Inflammatory macrophage (primary cell): ENCODE results near the gene DHRS7B.
"Not testable (repeated sequence)": the region's sequence is repeated elsewhere in the genome, so short reads cannot be mapped to it uniquely, and the experiment has no call there.

ENCODE experiments used
- DNase-seq, 2 donors: peaks; one replicate each; pipeline ENCODE4 v3.0.0-alpha.2; 2020 to 2022

DHRS7B gene

GRCh38 chr17:21177854-21178600 lies 51.3 kb downstream of the DHRS7B start:
- no peak for DNase-seq

- DNase-seq = no peak
These were observed 56.7 kb downstream of the DHRS7B start for GRCh38 chr17:21183468-21183867.

- DNase-seq = no peak
These were observed 57.8 kb downstream of the DHRS7B start for GRCh38 chr17:21184570-21184969.

- DNase-seq = no peak
These were observed 58.3 kb downstream of the DHRS7B start for GRCh38 chr17:21185061-21185460.

GRCh38 chr17:21186399-21187187 lies 59.8 kb downstream of the DHRS7B start:
- DNase-seq = peak; percentile 69 to 73

- no peak for DNase-seq
These were observed 62.6 kb downstream of the DHRS7B start for GRCh38 chr17:21189361-21189760.

- no peak for DNase-seq
These were observed 63.3 kb downstream of the DHRS7B start for GRCh38 chr17:21190078-21190477.

GRCh38 chr17:21191698-21192097 lies 64.9 kb downstream of the DHRS7B start:
- no peak for DNase-seq

- DNase-seq = not testable (repeated sequence)
These were observed 65.7 kb downstream of the DHRS7B start for GRCh38 chr17:21192414-21192813.

GRCh38 chr17:21193031-21193430 lies 66.3 kb downstream of the DHRS7B start:
- no peak for DNase-seq

GRCh38 chr17:21194226-21194625 lies 67.5 kb downstream of the DHRS7B start:
- no peak for DNase-seq

GRCh38 chr17:21194703-21195102 lies 67.9 kb downstream of the DHRS7B start:
- DNase-seq = no peak

GRCh38 chr17:21196126-21196525 lies 69.4 kb downstream of the DHRS7B start:
- no peak for DNase-seq

- no peak for DNase-seq
These were observed 71.6 kb downstream of the DHRS7B start for GRCh38 chr17:21198411-21198810.

GRCh38 chr17:21199311-21199710 lies 72.5 kb downstream of the DHRS7B start:
- DNase-seq = no peak

- DNase-seq = no peak
These were observed 73.1 kb downstream of the DHRS7B start for GRCh38 chr17:21199856-21200255.

GRCh38 chr17:21200590-21201297 lies 74.0 kb downstream of the DHRS7B start:
- no peak for DNase-seq

- DNase-seq = no peak
These were observed 74.5 kb downstream of the DHRS7B start for GRCh38 chr17:21201298-21201595.

GRCh38 chr17:21201874-21202273 lies 75.1 kb downstream of the DHRS7B start:
- DNase-seq = no peak

GRCh38 chr17:21202512-21202911 lies 75.7 kb downstream of the DHRS7B start:
- no peak for DNase-seq

GRCh38 chr17:21204935-21205334 lies 78.2 kb downstream of the DHRS7B start:
- no peak for DNase-seq

GRCh38 chr17:21208352-21208751 lies 81.6 kb downstream of the DHRS7B start:
- no peak for DNase-seq

- no peak for DNase-seq
These were observed 82.9 kb downstream of the DHRS7B start for GRCh38 chr17:21209511-21210175.
